Fibroblast of lung (primary cell): Measurements from ENCODE around the gene CEP70. TPM values are rescaled to one million over a fixed set of nuclear protein-coding genes. Genes with fewer than 3 reads are reported as not detected.

ENCODE experiments used
- DNase-seq, 2 donors: peaks; one replicate each; pipeline versions ENCODE4 v3.0.0 to v3.0.0-alpha.2; 2010; ENCODE audit warnings: low read depth in 2 of 2
- H2AFZ ChIP-seq: 2 replicates; pipeline ENCODE4 v1.5.1; 2012; ENCODE audit warnings: low read length, control low read depth, inconsistent platforms
- H3K27ac ChIP-seq: 2 replicates; pipeline ENCODE4 v1.5.1; 2011; ENCODE audit warnings: low read length, control low read depth; ENCODE audit not compliant: insufficient read depth
- H3K27me3 ChIP-seq: 2 replicates; pipeline ENCODE4 v1.5.1; 2011; ENCODE audit warnings: mild to moderate bottlenecking, low read length; ENCODE audit not compliant: control insufficient read depth, insufficient read depth
- H3K36me3 ChIP-seq: 2 replicates; pipeline ENCODE4 v1.5.1; 2011; ENCODE audit warnings: low read length; ENCODE audit not compliant: control insufficient read depth, insufficient read depth
- H3K4me1 ChIP-seq: 2 replicates; pipeline ENCODE4 v1.5.1; 2011; ENCODE audit warnings: low read length; ENCODE audit not compliant: control insufficient read depth, insufficient read depth; ENCODE audit errors: extremely low read depth
- H3K4me2 ChIP-seq: 2 replicates; pipeline ENCODE4 v1.5.1; 2011; ENCODE audit warnings: low read length, control low read depth; ENCODE audit not compliant: insufficient read depth; ENCODE audit errors: extremely low read depth
- H3K4me3 ChIP-seq, 4 experiments: fragments of 200-600 bp in 1 of 4; sonication (generic) in 1 of 4; replicated peaks in 1 of 4; 2 replicates each; pipeline ENCODE4 v1.5.1; 2011 to 2016; ENCODE audit warnings: low read length in 4 of 4, low read depth in 3 of 4, mild to moderate bottlenecking in 3 of 4, control low read depth in 2 of 4, inconsistent platforms in 1 of 4, mixed read lengths in 1 of 4; ENCODE audit not compliant: insufficient read depth in 1 of 4; ENCODE audit errors: control extremely low read depth in 1 of 4
- H3K79me2 ChIP-seq: 2 replicates; pipeline ENCODE4 v1.5.1; 2012; ENCODE audit warnings: mild to moderate bottlenecking, low read length, inconsistent platforms; ENCODE audit not compliant: control insufficient read depth, insufficient read depth
- H3K9ac ChIP-seq: 2 replicates; pipeline ENCODE4 v1.5.1; 2011; ENCODE audit warnings: mild to moderate bottlenecking, low read length, control low read depth; ENCODE audit not compliant: insufficient read depth
- H3K9me3 ChIP-seq: 2 replicates; pipeline ENCODE4 v1.5.1; 2012; ENCODE audit warnings: low read depth, low read length; ENCODE audit not compliant: control insufficient read depth, insufficient read depth
- H4K20me1 ChIP-seq: 2 replicates; pipeline ENCODE4 v1.5.1; 2011; ENCODE audit warnings: low read length; ENCODE audit not compliant: control insufficient read depth, insufficient read depth; ENCODE audit errors: extremely low read depth
- EZH2 ChIP-seq: IDR thresholded peaks from 2 replicates; pipeline ENCODE4 v1.5.1; 2012; ENCODE audit warnings: low read length, control low read depth, mild to moderate bottlenecking; ENCODE audit errors: missing control alignments
- polyA plus RNA-seq, 2 donors: library from polyadenylated mRNA; depleted of rRNA in 1 of 2; stranded (reverse) in 1 of 2; unstranded in 1 of 2; fragments of >200 nt; gene quantifications; 2 replicates each; pipeline ENCODE4 v1.2.1, GENCODE V29; 2011 to 2012; ENCODE audit warnings: missing spikeins in 1 of 2
- total RNA-seq: library from RNA; depleted of rRNA; stranded (reverse); fragments of >200 nt; gene quantifications from 2 replicates; pipeline ENCODE4 v1.2.1, GENCODE V29; 2014
- TF ChIP-seq, protein P1 (sequence below), 2 donors: IDR thresholded peaks in 1 of 2; conservative IDR thresholded peaks in 1 of 2; 1 replicate in 1 of 2; 2 replicates in 1 of 2; pipeline ENCODE4 v1.5.1; 2011 to 2012; ENCODE audit warnings: low read length in 2 of 2, control low read depth in 1 of 2, inconsistent platforms in 1 of 2, low read depth in 1 of 2, mild to moderate bottlenecking in 1 of 2

Gene CEP70
- total and polyA plus RNA-seq, 2 donors (not counting 1 experiment from before 2014, with no cell fraction given), result 11.0 to 47.9 TPM

DNA sequence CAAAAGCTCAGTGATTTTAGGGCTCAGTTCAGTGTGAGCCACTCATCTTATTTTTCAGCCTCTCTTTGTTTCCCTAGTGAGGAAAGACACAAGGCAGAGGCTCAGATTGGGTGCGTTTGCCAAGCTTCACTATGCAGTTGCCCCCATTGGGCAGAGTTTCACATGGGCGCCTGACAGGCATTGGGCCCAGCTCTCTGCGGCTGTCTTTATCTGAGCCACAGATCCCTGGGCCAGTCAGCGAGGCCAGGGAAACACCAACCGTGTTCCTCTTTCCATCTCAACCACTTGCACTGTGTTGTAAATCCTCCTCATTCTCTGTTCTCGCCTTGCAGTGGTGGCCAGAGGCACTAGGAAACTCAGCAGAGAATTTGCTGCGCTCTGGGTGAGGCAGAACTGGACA, 148.8 kb downstream of the CEP70 start:
- H3K36me3 ChIP-seq, result no peaks in the 10 kb centered on the region
- no peak overlapping the region for H3K27ac ChIP-seq
- no peaks in the 10 kb centered on the region for H3K9me3 ChIP-seq
- H2AFZ ChIP-seq, result no peak overlapping the region
- TF ChIP-seq, protein P1, sequence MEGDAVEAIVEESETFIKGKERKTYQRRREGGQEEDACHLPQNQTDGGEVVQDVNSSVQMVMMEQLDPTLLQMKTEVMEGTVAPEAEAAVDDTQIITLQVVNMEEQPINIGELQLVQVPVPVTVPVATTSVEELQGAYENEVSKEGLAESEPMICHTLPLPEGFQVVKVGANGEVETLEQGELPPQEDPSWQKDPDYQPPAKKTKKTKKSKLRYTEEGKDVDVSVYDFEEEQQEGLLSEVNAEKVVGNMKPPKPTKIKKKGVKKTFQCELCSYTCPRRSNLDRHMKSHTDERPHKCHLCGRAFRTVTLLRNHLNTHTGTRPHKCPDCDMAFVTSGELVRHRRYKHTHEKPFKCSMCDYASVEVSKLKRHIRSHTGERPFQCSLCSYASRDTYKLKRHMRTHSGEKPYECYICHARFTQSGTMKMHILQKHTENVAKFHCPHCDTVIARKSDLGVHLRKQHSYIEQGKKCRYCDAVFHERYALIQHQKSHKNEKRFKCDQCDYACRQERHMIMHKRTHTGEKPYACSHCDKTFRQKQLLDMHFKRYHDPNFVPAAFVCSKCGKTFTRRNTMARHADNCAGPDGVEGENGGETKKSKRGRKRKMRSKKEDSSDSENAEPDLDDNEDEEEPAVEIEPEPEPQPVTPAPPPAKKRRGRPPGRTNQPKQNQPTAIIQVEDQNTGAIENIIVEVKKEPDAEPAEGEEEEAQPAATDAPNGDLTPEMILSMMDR (conservative IDR thresholded peaks at IDR 0.05 in 1 of 2, IDR thresholded peaks at IDR 0.05 in 1 of 2; ENCODE audit: low read depth in 1 of 2, low read length in 2 of 2), result no peak
- TF ChIP-seq EZH2, result no peak
- DNase-seq, result no peak
- no peaks in the 10 kb centered on the region for H3K79me2 ChIP-seq
- H4K20me1 ChIP-seq, result no peaks in the 10 kb centered on the region
- H3K27me3 ChIP-seq, result peaks cover 2% of the 10 kb centered on the region
- no peak overlapping the region for H3K4me3 ChIP-seq
- H3K9ac ChIP-seq, result no peak overlapping the region
- H3K4me1 ChIP-seq, result no peaks in the 10 kb centered on the region
- no peak overlapping the region for H3K4me2 ChIP-seq

Other genes starting within 250 kb of the CEP70 start
- 48.0 and 73.0 TPM in 2 replicates for gene MRAS, start 245.7 kb downstream of the CEP70 start, total RNA-seq
- 35.3 and 43.2 TPM in 2 replicates for gene MRAS, start 245.7 kb downstream of the CEP70 start, polyA plus RNA-seq
- gene ESYT3, start 159.6 kb downstream of the CEP70 start, total RNA-seq, result 0.17 and 0.51 TPM in 2 replicates
- gene ESYT3, start 159.6 kb downstream of the CEP70 start, polyA plus RNA-seq, result 0.11 TPM in 1 of 2 replicates, not detected in the other
- 7.4 and 9.4 TPM in 2 replicates for gene FAIM, start 14.5 kb upstream of the CEP70 start, total RNA-seq
- gene FAIM, start 14.5 kb upstream of the CEP70 start, polyA plus RNA-seq, result 10.5 and 11.7 TPM in 2 replicates
- gene PIK3CB, start 240.7 kb upstream of the CEP70 start, total RNA-seq, result 9.2 and 17.0 TPM in 2 replicates
- 12.4 and 18.2 TPM in 2 replicates for gene PIK3CB, start 240.7 kb upstream of the CEP70 start, polyA plus RNA-seq